PFSK-1 (cell line): Measurements from ENCODE around the gene CASP5.

Experiments
- FOXP2 ChIP-seq: optimal IDR thresholded peaks from 2 replicates; pipeline ENCODE3; 2011; ENCODE audit warnings: borderline replicate concordance, control low read depth, inconsistent platforms; ENCODE audit not compliant: insufficient read depth; ENCODE audit errors: extremely low read length, extremely low read depth
- REST ChIP-seq, 2 experiments: IDR thresholded peaks; 2 replicates each; pipeline versions ENCODE4 v1.6.1 to v1.8.0; 2011 to 2012; ENCODE audit warnings: low read depth in 2 of 2, low read length in 2 of 2, control low read depth in 1 of 2, inconsistent platforms in 1 of 2, mild to moderate bottlenecking in 1 of 2, moderate library complexity in 1 of 2; ENCODE audit not compliant: insufficient read depth in 1 of 2
- SIN3A ChIP-seq: IDR thresholded peaks from 2 replicates; pipeline ENCODE4 v1.6.1; 2012; ENCODE audit warnings: mild to moderate bottlenecking, low read length, moderate library complexity, borderline replicate concordance; ENCODE audit not compliant: insufficient read depth

- TF ChIP-seq SIN3A = no peak
- no peak for TF ChIP-seq FOXP2
- no peak for TF ChIP-seq REST (IDR thresholded peaks at IDR 0.05; ENCODE audit: insufficient read depth in 1 of 2, low read depth in 2 of 2, low read length in 2 of 2)
Observed at GRCh38 chr11:105000797-105001196, 22.2 kb downstream of the CASP5 start.
